Effector CD4-positive, alpha-beta T cell (primary cell): ENCODE results near the gene MPP4. TPM values are rescaled to one million over a fixed set of nuclear protein-coding genes. Genes with fewer than 3 reads are reported as not detected.
"Not testable (repeated sequence)": the region's sequence is repeated elsewhere in the genome, so short reads cannot be mapped to it uniquely, and the experiment has no call there.

Experiments
- DNase-seq: peaks from one replicate; pipeline ENCODE4 v3.0.0-alpha.2; 2020
- total RNA-seq: gene quantifications from one replicate; lab custom pipeline; 2026; lab: John Stamatoyannopoulos, UW

Gene MPP4
- total RNA-seq: not detected

GRCh38 chr2:201698588-201699226 is at the start of gene MPP4:
MPP4 (minus strand) TSS chr2:201698644; CDS start chr2:201693954, 4,690 bp downstream.
- DNase-seq: no peak

GRCh38 chr2:201746551-201746950 is 48.1 kb upstream of the MPP4 start:
- DNase-seq: no peak

GRCh38 chr2:201735486-201735885 is 37.0 kb upstream of the MPP4 start:
- no peak for DNase-seq

GRCh38 chr2:201734111-201734510 is 35.7 kb upstream of the MPP4 start:
- DNase-seq: no peak

GRCh38 chr2:201733544-201733943 is 35.1 kb upstream of the MPP4 start:
- DNase-seq: no peak

GRCh38 chr2:201730651-201731285 is 32.3 kb upstream of the MPP4 start:
- no peak for DNase-seq

- no peak for DNase-seq
These were observed 17.0 kb upstream of the MPP4 start for GRCh38 chr2:201715459-201715858.

- no peak for DNase-seq
These were observed 14.3 kb upstream of the MPP4 start for GRCh38 chr2:201712726-201713125.

GRCh38 chr2:201709747-201710146 is 11.3 kb upstream of the MPP4 start:
- DNase-seq: no peak

- no peak for DNase-seq
These were observed 10.6 kb upstream of the MPP4 start for GRCh38 chr2:201709049-201709448.

GRCh38 chr2:201707753-201708152 is 9.3 kb upstream of the MPP4 start:
- DNase-seq: no peak

GRCh38 chr2:201707142-201707541 is 8.7 kb upstream of the MPP4 start:
- DNase-seq: no peak

- DNase-seq: no peak
These were observed 6.1 kb upstream of the MPP4 start for GRCh38 chr2:201704536-201704935.

GRCh38 chr2:201701646-201702045 is 3.2 kb upstream of the MPP4 start:
- no peak for DNase-seq

- DNase-seq: no peak
These were observed 972 bp upstream of the MPP4 start for GRCh38 chr2:201699416-201699815.

GRCh38 chr2:201697899-201698298 is 545 bp downstream of the MPP4 start:
- DNase-seq: no peak

GRCh38 chr2:201696151-201696659 is 2.2 kb downstream of the MPP4 start:
- no peak for DNase-seq

- DNase-seq: no peak
These were observed 13.3 kb downstream of the MPP4 start for GRCh38 chr2:201685156-201685555.

GRCh38 chr2:201680743-201681142 is 17.7 kb downstream of the MPP4 start:
- peak; percentile 2 for DNase-seq

- DNase-seq: no peak
These were observed 20.0 kb downstream of the MPP4 start for GRCh38 chr2:201678401-201678800.

- DNase-seq: no peak
These were observed 23.0 kb downstream of the MPP4 start for GRCh38 chr2:201675454-201675853.

GRCh38 chr2:201674794-201675193 is 23.6 kb downstream of the MPP4 start:
- DNase-seq: no peak

- DNase-seq: no peak
These were observed 24.1 kb downstream of the MPP4 start for GRCh38 chr2:201674298-201674697.

- no peak for DNase-seq
These were observed 24.9 kb downstream of the MPP4 start for GRCh38 chr2:201673546-201673945.

GRCh38 chr2:201671205-201671604 is 27.2 kb downstream of the MPP4 start:
- DNase-seq: not testable (repeated sequence)
